ENCODE measurements around the gene SRGAP2.
A peak's percentile ranks its signal among the peaks of the same experiment; 100 is the strongest.
"Not testable (repeated sequence)": the region's sequence is repeated elsewhere in the genome, so short reads cannot be mapped to it uniquely, and the experiment has no call there.

SRGAP2 gene

DNA sequence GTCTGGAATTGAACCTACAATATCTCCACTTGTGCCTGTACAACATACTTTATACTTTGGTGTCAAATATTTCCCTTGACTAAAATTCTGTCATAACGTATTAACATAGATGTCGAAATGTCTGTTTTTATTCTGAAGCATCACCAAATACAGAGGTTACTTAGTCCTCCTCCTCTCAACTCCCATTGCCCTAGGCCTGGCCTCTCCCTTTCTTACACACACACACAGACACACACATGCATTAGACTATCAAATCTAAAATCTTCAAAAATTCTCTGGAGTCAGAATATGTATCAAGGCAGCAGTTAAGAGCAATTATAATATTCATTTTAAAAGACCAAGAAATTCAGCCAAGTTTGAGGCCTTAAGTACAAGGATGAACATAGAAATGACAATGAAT lies 8.2 kb upstream of the SRGAP2 start:
- DNase-seq (ENCODE audit: low read depth); H3K4me3 ChIP-seq (ENCODE audit: control insufficient read depth, low read depth, low read length): not testable (repeated sequence)

DNA sequence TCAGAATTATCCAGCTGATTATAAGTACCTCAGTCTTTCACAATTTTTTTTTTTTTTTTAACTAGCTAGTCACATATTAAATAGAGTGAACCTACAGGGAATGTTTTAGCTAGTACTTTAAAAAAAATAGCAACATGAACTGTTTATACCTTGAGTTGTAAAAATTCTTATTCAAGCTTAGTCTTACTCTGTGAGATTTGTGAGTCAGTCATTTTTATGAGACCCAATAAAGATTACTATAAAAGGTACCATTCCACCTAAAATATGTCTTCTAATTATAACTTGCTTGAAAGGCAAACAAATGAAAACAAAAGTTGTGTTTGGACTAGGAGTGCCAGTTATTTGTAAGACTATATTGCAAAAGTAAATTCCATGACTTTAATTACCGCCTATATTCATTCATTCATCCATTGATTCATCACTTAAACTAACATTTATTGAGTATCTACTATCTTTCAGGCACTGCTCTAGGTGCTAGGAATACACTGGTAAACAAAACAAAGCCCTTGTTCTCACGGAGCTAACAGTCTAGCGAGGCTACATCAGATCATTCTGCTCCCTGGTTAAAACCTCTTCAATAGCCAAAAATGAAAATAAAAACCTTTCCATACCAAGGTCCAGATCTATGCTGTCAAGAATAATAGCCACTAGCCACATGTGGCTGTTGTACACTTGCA lies 6.5 kb upstream of the SRGAP2 start:
- DNase-seq (ENCODE audit: low read depth); H3K4me3 ChIP-seq (ENCODE audit: control insufficient read depth, low read depth, low read length): not testable (repeated sequence)

DNA sequence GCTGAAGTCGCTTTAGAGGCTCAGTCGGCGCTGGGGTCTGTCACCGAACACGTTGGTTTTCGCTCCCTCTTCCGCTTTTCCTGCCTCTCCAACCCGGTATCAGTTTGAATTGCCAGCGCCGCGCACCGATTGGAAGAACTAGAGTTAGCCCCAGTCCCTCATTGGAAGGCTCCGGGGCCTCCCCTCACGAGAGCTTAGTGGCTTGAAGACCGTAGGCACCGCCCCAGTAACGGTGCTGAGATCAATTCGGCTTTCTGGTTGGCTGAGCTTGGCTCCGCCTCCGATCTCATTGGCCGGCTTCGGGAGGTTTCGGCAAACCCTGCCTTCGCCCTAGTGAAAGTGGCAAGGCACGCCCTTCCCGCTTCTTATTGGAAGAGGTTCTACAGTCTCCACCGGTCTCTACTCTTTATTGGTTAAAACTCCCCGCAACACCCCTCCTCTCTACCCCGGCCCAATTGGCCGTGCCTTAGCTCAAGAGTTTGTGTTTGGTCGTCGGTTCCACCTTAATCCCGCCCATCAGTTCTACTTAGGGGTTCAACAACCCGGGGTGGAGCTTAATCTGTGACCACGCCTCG lies 465 bp upstream of the SRGAP2 start, which contains the start of gene FAM72A:
Gene FAM72A (minus strand): TSS at position 51 of the 575 bp plus-strand sequence. CDS start 814 bp downstream, outside the sequence.
- DNase-seq (ENCODE audit: low read depth): peak; percentile 100
- peak within 1 kb of the TSS; percentile 47 for H3K4me3 ChIP-seq (ENCODE audit: control insufficient read depth, low read depth, low read length)

DNA sequence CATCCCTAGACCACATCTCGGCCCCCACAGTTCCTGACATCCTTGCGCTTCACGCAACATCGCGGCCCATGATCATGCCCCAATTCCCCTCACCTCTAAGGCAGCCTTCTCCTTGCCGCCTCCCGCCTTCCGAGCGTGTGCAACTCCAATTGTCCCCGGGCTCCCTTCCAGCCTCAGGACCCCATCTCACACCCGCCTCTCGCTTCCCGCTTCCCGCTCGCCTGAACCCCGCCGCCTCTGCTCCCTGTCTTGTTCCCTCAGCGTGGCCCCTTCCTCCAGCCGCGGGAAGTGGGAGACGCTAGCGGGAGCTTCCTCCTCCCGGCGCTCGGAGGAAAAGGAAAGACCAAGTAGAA lies 794 bp downstream of the SRGAP2 start:
- DNase-seq (ENCODE audit: low read depth): not testable (repeated sequence)
- peak overlapping the region; percentile 42 for H3K4me3 ChIP-seq (ENCODE audit: control insufficient read depth, low read depth, low read length)

DNA sequence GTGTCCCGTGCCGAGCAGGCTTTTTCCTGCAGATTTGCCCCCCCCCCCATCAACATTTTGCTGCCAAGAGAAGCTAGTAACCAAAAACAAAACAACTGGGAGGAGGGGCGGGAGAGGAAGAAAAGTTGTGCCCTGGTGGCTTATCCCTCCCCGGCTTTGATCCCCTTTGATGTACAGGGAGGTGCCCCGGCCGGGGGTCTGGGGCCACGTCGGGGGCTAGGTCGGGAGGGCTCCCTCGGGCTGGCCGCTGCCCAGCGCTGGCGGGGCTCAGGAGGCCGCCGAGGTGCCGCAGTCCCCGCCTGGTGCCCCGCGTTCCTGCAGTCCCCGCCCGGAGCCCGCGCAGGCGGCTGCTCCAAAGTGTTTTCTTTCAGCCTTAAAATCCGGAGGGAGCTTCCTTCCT lies 1.5 kb downstream of the SRGAP2 start:
- peak; percentile 1 for DNase-seq (ENCODE audit: low read depth)
- peak overlapping the region; percentile 25 for H3K4me3 ChIP-seq (ENCODE audit: control insufficient read depth, low read depth, low read length)

DNA sequence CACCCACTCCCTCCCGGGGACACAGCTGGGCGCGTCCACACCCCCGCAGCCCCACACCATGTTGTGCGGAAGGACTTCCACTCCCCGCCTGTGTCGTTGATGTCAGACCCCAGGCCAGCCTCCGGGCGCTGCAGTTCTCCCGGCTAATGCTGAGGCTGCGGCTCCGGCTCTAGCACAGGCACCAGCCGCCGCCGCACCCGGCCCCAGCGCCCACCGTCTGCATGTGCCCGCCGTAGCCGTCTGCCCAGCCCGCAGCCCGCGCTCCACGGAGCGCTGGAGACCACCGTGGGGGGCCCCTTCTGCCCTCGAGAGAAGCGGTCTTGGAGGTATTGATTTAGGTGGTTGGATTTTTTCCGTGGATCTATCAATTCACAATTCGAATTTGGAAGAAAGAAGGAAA lies 2.2 kb downstream of the SRGAP2 start:
- not testable (repeated sequence) for DNase-seq (ENCODE audit: low read depth)
- H3K4me3 ChIP-seq (ENCODE audit: control insufficient read depth, low read depth, low read length): peak overlapping the region; percentile 25

DNA sequence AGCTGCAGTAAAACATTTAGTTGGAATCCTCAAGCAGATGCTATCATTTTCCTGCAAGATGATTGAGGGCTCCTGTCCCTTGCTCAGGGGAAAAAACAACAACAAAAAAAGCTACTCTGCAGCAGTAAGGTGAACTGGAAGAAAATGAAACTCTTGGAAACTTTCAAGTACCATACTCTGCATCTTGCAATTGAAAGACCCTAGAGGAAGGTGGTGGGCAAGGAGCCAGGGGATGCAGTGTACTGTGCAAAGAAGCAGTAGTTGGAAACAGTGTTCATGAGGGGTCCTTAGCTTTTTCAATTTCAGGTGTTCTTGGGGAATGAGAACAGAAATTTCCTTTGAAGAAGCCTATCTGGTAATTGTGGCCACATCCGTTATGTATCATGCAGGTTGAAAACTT lies 7.5 kb downstream of the SRGAP2 start:
- H3K4me3 ChIP-seq (ENCODE audit: control insufficient read depth, low read depth, low read length); DNase-seq (ENCODE audit: low read depth): not testable (repeated sequence)

DNA sequence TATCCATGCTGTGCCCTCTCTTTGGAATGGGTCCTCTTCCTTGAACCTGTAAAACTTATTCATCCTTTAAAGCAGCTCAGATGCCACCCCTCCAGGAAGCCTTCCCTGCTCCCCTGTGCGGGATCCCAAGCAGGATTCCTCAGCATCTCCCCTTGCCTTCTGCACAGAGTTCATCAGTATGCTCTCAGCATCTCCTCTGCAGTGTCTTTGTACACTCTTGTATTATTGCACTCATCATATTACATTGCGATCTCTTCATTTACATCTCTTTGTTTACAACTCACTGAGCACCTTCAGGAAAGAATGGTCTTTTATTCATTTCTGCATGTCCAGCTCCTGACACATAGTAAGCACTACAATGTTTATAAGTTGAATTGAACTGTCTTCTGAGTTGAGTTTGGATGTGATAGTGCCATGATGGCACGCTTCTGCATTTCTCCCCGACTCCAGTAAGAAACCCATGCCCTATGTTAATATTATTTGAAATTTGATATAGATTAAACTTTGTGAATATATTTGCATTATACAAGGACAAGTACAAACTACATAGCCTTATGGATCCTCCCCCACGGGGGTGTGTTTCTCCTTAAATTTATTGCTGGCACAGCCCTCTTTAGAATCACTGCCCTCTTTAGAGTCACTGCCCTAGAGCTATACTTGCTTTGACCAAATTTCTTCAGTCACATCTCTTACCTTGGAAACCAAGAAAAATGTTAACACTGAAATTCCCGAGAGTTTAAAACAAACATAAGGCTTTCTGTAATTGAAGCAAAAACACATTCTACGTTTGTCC lies 12.5 kb downstream of the SRGAP2 start:
- not testable (repeated sequence) for DNase-seq (ENCODE audit: low read depth); H3K4me3 ChIP-seq (ENCODE audit: control insufficient read depth, low read depth, low read length)

DNA sequence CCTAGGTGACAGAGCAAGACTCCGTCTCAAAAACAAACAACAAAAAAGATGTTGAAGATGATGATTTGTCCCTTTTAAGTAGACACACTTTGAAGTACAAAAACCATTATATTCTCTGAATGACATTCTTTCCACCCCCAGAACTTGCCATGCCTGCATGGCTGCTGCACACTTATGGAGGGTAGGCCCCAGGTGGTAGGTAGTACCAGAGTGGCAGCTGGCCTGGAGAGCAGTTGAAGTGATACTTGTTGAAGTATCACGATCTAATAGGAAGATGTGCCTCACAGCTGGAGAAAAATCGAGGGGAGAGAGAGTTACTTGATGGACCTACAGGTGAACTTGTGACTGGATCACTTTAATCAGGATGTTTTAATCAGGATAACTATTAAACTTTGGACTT lies 14.9 kb downstream of the SRGAP2 start:
- not testable (repeated sequence) for DNase-seq (ENCODE audit: low read depth); H3K4me3 ChIP-seq (ENCODE audit: control insufficient read depth, low read depth, low read length)

DNA sequence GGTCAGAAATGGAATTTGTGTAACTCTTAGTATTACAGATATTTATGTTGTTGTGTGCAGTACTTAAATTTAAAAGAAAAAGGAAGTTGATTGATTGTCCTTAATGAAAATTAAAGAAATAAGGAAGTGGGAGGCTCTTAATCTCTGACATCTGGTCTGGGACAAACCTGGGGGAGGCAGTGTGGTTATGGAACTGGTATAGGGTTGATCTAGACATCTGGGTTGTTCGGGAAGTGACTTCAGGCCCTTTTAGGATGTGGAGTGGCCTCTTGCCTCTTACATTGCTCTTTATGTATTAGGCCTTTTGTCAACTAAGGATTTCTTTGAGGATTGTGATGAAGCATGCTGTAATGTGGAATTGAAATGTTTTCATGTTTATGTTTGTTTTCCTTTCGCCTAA lies 15.4 kb downstream of the SRGAP2 start:
- H3K4me3 ChIP-seq (ENCODE audit: control insufficient read depth, low read depth, low read length); DNase-seq (ENCODE audit: low read depth): not testable (repeated sequence)

DNA sequence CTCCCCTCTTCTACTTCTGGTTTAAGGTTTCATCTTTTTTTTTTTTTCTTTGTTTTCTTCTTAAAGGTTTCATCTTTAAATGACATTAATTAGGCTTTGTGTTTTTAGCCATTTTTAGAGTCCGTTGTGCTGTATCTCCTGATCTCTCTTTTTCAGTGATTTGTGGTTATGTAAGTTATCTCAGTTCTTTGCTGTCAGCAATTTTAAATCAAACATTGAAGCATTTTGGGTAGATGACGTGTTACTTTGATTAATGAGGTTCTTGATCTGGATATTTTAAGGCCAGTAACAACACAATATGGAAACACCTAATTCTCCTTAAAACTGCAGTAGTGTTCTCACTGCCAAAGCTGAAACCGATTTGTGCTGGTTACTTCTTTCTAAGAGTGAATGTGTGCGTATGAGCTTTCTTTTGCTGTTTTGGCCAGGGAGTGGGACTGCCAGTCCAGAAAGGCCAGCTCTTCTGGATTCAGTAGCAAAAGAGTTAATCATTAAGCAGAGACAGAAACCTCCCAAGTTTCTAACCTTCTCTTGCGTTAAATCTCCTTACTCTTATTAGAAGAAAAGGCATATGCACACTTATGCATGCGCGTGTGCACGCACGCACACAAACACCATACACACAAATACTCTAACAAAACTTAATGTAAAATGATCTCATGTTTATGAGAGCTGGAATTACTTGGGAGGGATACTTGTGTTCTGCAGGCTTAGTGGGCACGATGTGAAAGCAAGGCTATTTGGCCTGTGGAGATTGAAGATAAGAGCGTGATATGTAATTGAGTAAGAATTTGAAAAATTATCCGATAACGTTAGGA lies 16.4 kb downstream of the SRGAP2 start:
- DNase-seq (ENCODE audit: low read depth); H3K4me3 ChIP-seq (ENCODE audit: control insufficient read depth, low read depth, low read length): not testable (repeated sequence)

DNA sequence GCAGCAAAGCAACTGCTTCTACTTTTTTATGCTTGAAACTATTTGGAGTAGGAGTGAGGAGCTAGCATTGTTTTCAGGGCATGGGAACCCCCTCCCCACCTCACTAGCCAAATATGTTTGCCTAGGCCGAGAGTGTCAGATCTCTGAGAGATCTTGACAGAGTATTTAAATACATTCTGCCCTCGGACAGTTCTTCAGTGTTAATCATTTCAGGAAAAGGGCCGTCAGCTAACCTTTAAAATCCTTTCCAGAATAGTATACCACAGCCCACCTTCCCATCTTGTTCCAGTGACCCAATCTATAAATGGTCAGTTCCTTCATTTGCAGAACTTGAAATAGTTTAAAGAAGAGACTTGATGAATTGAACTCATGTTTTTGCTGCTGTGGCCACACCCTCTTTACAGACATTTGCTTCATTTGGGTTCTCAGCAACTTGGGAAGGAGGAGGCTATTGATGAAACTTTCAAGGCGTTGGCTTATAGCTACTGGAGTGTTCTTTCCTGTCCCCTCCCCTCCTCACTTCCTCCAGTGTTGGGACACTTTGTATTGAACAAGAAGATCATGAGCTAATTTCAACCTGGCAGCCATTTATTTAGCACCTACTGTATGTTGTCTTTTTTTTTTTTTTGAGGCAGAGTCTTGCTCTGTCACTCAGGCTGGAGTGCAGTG lies 17.1 kb downstream of the SRGAP2 start:
- not testable (repeated sequence) for DNase-seq (ENCODE audit: low read depth); H3K4me3 ChIP-seq (ENCODE audit: control insufficient read depth, low read depth, low read length)

DNA sequence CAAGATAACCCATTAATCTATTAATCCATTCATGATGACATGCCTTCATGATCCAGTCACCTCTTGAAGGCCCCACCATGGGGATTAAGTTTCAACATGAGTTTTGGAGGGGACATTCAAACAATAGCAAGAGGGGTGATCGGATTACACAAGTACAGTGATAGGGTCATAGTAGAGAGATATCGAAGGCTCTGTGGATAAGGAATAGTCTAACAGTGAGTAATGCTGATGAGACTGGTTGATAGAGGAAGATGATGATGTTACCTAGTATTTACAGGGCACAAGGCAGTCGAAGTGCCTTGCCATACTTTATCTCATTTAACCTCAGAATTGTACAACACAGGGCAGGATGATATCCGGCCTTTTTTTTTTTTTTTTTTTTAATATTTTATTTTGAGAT lies 18.2 kb downstream of the SRGAP2 start:
- DNase-seq (ENCODE audit: low read depth); H3K4me3 ChIP-seq (ENCODE audit: control insufficient read depth, low read depth, low read length): not testable (repeated sequence)

DNA sequence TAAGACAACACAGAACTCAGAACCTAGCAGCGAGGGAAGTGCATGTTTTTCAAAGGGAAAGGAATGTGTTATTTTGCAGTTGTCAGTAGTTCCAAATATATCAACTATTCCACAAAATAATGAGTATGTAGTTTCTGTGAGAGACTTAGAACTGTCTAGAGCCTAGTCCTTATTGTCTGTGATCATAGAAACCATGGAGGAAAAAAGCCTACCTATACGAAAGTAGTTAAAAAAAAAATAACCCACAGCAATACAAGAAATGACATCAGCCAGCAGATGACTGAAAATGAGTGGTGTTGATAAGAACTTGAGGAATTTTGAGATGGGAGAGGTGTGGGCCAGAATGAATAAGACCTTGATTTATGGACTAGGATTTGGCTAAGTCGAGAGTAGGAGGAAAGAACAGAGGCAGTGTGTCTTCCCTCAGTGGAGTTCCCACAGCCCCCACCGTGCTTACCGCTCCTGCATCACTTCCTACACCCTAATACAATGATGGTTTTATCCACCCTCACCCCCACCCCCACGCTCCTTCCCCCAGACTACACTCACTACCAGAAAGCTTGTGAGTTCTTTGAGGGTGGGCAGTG lies 20.9 kb downstream of the SRGAP2 start:
- DNase-seq (ENCODE audit: low read depth); H3K4me3 ChIP-seq (ENCODE audit: control insufficient read depth, low read depth, low read length): not testable (repeated sequence)

DNA sequence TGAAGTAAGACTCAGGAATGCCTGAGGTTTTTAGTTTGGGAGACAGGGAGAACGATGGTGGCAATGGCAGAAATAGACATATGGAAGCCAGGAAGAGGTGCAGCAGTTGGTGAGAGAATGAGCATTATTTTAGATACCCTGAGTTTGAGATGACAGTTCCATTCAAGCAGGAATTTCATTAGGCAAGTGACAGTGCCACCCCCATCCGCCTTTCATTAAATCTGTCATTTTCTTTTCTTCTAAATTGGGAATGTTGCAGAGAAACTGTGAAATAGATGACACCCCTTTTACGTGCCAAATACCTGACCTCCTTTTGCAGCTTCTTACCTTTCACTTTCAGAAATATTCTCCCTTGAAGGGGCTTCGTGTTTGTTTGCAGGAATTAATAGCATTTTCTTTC lies 22.0 kb downstream of the SRGAP2 start:
- H3K4me3 ChIP-seq (ENCODE audit: control insufficient read depth, low read depth, low read length); DNase-seq (ENCODE audit: low read depth): not testable (repeated sequence)

DNA sequence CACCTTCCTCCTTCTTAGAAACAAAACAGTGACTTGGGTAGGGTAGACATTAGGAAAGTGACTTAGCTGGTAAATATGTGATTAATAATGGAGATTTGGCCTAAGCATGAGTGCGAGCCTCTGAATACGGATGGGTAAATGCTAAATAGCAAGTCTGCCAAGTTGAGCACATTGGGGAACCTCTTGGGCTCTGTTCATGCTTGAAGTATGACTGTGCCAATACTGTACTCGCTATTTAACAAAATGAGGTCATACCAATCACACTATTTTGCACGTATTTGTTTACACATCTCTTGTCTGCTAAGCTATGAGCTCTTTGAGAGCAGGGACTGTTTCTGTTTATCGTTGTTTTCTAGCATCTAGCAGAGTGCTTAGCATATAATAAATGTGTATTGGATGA lies 23.5 kb downstream of the SRGAP2 start:
- not testable (repeated sequence) for H3K4me3 ChIP-seq (ENCODE audit: control insufficient read depth, low read depth, low read length); DNase-seq (ENCODE audit: low read depth)

DNA sequence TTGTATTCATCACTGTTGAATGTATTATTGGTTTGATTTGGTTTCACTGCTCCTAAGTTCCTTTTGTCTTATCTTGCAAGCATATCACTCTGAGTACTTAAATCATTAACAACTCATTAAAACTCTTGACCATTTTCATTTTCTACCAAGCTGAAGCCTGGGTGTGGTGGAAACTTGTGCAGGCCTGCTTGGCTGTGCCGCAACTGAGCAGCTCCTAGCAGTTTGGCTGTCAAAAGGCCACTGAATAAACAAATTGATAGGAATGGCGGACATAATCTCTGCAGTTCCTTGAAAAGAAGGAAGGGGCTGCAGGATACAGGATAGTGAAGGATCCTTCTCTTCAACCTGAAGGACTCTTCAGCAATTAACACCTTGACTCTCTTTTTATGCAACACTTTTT lies 25.9 kb downstream of the SRGAP2 start:
- H3K4me3 ChIP-seq (ENCODE audit: control insufficient read depth, low read depth, low read length); DNase-seq (ENCODE audit: low read depth): not testable (repeated sequence)

DNA sequence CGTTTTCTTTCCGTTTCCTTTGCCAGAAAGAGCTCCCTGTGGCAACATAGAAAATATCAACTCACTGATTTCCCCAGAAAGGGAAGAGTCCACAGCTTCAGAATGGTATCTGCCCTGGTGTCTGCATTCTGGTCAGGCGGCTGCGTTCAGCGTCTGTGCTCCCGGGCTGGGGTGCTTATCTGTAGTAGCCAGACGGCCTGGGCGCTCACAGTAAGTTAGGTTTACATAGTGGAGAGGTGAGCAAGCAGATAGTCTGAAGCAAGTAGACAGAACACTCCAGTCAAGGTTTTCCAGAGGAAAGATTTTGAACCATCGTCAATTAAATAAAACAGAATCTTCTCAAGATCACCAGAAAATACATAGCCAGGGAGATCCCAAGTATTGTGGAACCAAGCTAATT lies 28.6 kb downstream of the SRGAP2 start:
- not testable (repeated sequence) for H3K4me3 ChIP-seq (ENCODE audit: control insufficient read depth, low read depth, low read length)

More for the DNA sequence above, 28.6 kb downstream of the SRGAP2 start:
- DNase-seq (ENCODE audit: low read depth): not testable (repeated sequence)

All from fibroblast of mammary gland (primary cell).